GM21528 (cell line): Measurements from ENCODE around the gene NECTIN1.

Experiments used
- ATAC-seq: cut with Tn5 transposase; IDR thresholded peaks from one replicate; pipeline ENCODE4 v1.9.1; 2021; ENCODE audit warnings: mild to moderate bottlenecking, moderate library complexity; ENCODE audit not compliant: unreplicated experiment, low FRiP score

Gene NECTIN1

GRCh38 chr11:119626197-119626841, 102.7 kb downstream of the NECTIN1 start:
- ATAC-seq: no peak

GRCh38 chr11:119625206-119625978, 103.6 kb downstream of the NECTIN1 start:
- no peak for ATAC-seq

- ATAC-seq: no peak
These were observed 104.4 kb downstream of the NECTIN1 start for GRCh38 chr11:119624629-119625028.

- no peak for ATAC-seq
These were observed 104.8 kb downstream of the NECTIN1 start for GRCh38 chr11:119624102-119624615.

- no peak for ATAC-seq
These were observed 105.3 kb downstream of the NECTIN1 start for GRCh38 chr11:119623682-119624081.

GRCh38 chr11:119622454-119623143, 106.4 kb downstream of the NECTIN1 start:
- no peak for ATAC-seq

- no peak for ATAC-seq
These were observed 109.3 kb downstream of the NECTIN1 start for GRCh38 chr11:119619665-119620064.

GRCh38 chr11:119618208-119618909, 110.6 kb downstream of the NECTIN1 start:
- no peak for ATAC-seq

- no peak for ATAC-seq
These were observed 111.7 kb downstream of the NECTIN1 start for GRCh38 chr11:119617340-119617713.

GRCh38 chr11:119616586-119617339, 112.2 kb downstream of the NECTIN1 start:
- ATAC-seq: no peak

- ATAC-seq: no peak
These were observed 113.2 kb downstream of the NECTIN1 start for GRCh38 chr11:119615882-119616196.

- no peak for ATAC-seq
These were observed 113.8 kb downstream of the NECTIN1 start for GRCh38 chr11:119615003-119615881.

- no peak for ATAC-seq
These were observed 114.6 kb downstream of the NECTIN1 start for GRCh38 chr11:119614222-119615002.

- no peak for ATAC-seq
These were observed 116.2 kb downstream of the NECTIN1 start for GRCh38 chr11:119612814-119613213.

- no peak for ATAC-seq
These were observed 118.1 kb downstream of the NECTIN1 start for GRCh38 chr11:119610836-119611426.

GRCh38 chr11:119608781-119609180, 120.2 kb downstream of the NECTIN1 start:
- no peak for ATAC-seq

- ATAC-seq: no peak
These were observed 120.8 kb downstream of the NECTIN1 start for GRCh38 chr11:119608201-119608600.

- no peak for ATAC-seq
These were observed 121.3 kb downstream of the NECTIN1 start for GRCh38 chr11:119607726-119608125.
